ENCODE results near the gene GRM4. TPM values are rescaled to one million over a fixed set of nuclear protein-coding genes. Genes with fewer than 3 reads are reported as not detected.
A peak's percentile ranks its signal among the peaks of the same experiment; 100 is the strongest.

GRM4 gene
- total RNA-seq, 4 donors from 2014 or later, result not detected

- WGBS, result 78% methylated on average over 8 of the region's 8 CpGs
- no peak overlapping the region for H3K27ac ChIP-seq
Observed at GRCh38 chr6:34161857-34162515, 16.1 kb upstream of the GRM4 start.

GRCh38 chr6:34159844-34160243 lies 14.0 kb upstream of the GRM4 start:
- Histone ChIP-seq H3K9me3 (peaks cover 13% of the 10 kb centered on the region), H3K27me3 (peaks cover 13% of the 10 kb centered on the region), H3K36me3 (no peaks in the 10 kb centered on the region), H3K4me1 (peaks cover 4% of the 10 kb centered on the region), H3K4me3 (no peak overlapping the region), H3K27ac (no peak overlapping the region)
- DNase-seq (ENCODE audit: low spot score in 2 of 2), result peak in 1 of 2 donors; percentile 13
- TF ChIP-seq POLR2A (IDR thresholded peaks at IDR 0.05), result no peak
- no peak for TF ChIP-seq POLR2AphosphoS5 (IDR thresholded peaks at IDR 0.05)
- TF ChIP-seq, protein P1, sequence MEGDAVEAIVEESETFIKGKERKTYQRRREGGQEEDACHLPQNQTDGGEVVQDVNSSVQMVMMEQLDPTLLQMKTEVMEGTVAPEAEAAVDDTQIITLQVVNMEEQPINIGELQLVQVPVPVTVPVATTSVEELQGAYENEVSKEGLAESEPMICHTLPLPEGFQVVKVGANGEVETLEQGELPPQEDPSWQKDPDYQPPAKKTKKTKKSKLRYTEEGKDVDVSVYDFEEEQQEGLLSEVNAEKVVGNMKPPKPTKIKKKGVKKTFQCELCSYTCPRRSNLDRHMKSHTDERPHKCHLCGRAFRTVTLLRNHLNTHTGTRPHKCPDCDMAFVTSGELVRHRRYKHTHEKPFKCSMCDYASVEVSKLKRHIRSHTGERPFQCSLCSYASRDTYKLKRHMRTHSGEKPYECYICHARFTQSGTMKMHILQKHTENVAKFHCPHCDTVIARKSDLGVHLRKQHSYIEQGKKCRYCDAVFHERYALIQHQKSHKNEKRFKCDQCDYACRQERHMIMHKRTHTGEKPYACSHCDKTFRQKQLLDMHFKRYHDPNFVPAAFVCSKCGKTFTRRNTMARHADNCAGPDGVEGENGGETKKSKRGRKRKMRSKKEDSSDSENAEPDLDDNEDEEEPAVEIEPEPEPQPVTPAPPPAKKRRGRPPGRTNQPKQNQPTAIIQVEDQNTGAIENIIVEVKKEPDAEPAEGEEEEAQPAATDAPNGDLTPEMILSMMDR (IDR thresholded peaks at IDR 0.05), result no peak
- TF ChIP-seq EP300 (IDR thresholded peaks at IDR 0.05), result no peak

More at GRCh38 chr6:34161857-34162515, 16.1 kb upstream of the GRM4 start:
- no peak overlapping the region for H3K4me3 ChIP-seq
- peaks cover 13% of the 10 kb centered on the region for H3K9me3 ChIP-seq
- peak; percentile 40 to 47 for DNase-seq (ENCODE audit: low spot score in 2 of 2)
- TF ChIP-seq POLR2AphosphoS5 (IDR thresholded peaks at IDR 0.05), result no peak
- no peak for TF ChIP-seq POLR2A (IDR thresholded peaks at IDR 0.05)
- no peak for TF ChIP-seq EP300 (IDR thresholded peaks at IDR 0.05)
- TF ChIP-seq, protein P1 (IDR thresholded peaks at IDR 0.05), result no peak
- no peaks in the 10 kb centered on the region for H3K36me3 ChIP-seq
- H3K27me3 ChIP-seq, result peaks cover 3% of the 10 kb centered on the region
- no peaks in the 10 kb centered on the region for H3K4me1 ChIP-seq

- Histone ChIP-seq H3K9me3 (peaks cover 13% of the 10 kb centered on the region), H3K4me1 (peaks cover 10% of the 10 kb centered on the region), H3K4me3 (no peak overlapping the region), H3K27ac (no peak overlapping the region), H3K36me3 (no peaks in the 10 kb centered on the region), H3K27me3 (peaks cover 23% of the 10 kb centered on the region)
- WGBS, result 92% methylated on average over 3 of the region's 3 CpGs
- TF ChIP-seq, protein P1 (IDR thresholded peaks at IDR 0.05), result no peak
- TF ChIP-seq EP300 (IDR thresholded peaks at IDR 0.05), result no peak
- TF ChIP-seq POLR2AphosphoS5 (IDR thresholded peaks at IDR 0.05), result no peak
- no peak for TF ChIP-seq POLR2A (IDR thresholded peaks at IDR 0.05)
- DNase-seq (ENCODE audit: low spot score in 2 of 2), result peak; percentile 11 to 22
Observed at GRCh38 chr6:34158876-34159275, 13.0 kb upstream of the GRM4 start.

- 80% methylated on average over 6 of the region's 6 CpGs for WGBS
Observed at GRCh38 chr6:34157851-34158250, 12.0 kb upstream of the GRM4 start.

GRCh38 chr6:34157236-34157830 lies 11.4 kb upstream of the GRM4 start:
- peak; percentile 13 to 55 for DNase-seq (ENCODE audit: low spot score in 2 of 2)
- TF ChIP-seq, protein P1 (IDR thresholded peaks at IDR 0.05), result no peak
- no peak for TF ChIP-seq EP300 (IDR thresholded peaks at IDR 0.05)
- no peak for TF ChIP-seq POLR2A (IDR thresholded peaks at IDR 0.05)
- TF ChIP-seq POLR2AphosphoS5 (IDR thresholded peaks at IDR 0.05), result no peak
- no peak overlapping the region for H3K27ac ChIP-seq
- no peaks in the 10 kb centered on the region for H3K36me3 ChIP-seq
- 60% methylated on average over 10 of the region's 10 CpGs for WGBS
- no peak overlapping the region for H3K4me3 ChIP-seq
- H3K9me3 ChIP-seq, result peaks cover 13% of the 10 kb centered on the region
- H3K4me1 ChIP-seq, result peaks cover 10% of the 10 kb centered on the region
- H3K27me3 ChIP-seq, result peaks cover 38% of the 10 kb centered on the region

More at GRCh38 chr6:34157851-34158250, 12.0 kb upstream of the GRM4 start:
- peak; percentile 22 to 31 for DNase-seq (ENCODE audit: low spot score in 2 of 2)
- TF ChIP-seq, protein P1 (IDR thresholded peaks at IDR 0.05), result no peak
- TF ChIP-seq EP300 (IDR thresholded peaks at IDR 0.05) (no peak), POLR2A (IDR thresholded peaks at IDR 0.05) (no peak), POLR2AphosphoS5 (IDR thresholded peaks at IDR 0.05) (no peak)
- Histone ChIP-seq H3K4me1 (peaks cover 10% of the 10 kb centered on the region), H3K36me3 (no peaks in the 10 kb centered on the region), H3K27ac (no peak overlapping the region), H3K4me3 (no peak overlapping the region), H3K27me3 (peaks cover 33% of the 10 kb centered on the region), H3K9me3 (peaks cover 13% of the 10 kb centered on the region)
